CD14-positive monocyte (primary cell): ENCODE data around the gene CDC42BPB. TPM values are rescaled to one million over a fixed set of nuclear protein-coding genes. Genes with fewer than 3 reads are reported as not detected.

Experiments used
- DNase-seq, 3 donors: peaks; one replicate each; pipeline ENCODE4 v3.0.0-alpha.2; 2011 to 2022
- H2AFZ ChIP-seq: 2 replicates; pipeline ENCODE4 v1.6.0; 2012; ENCODE audit warnings: mild to moderate bottlenecking, low read depth, low read length, inconsistent platforms; ENCODE audit not compliant: insufficient read depth, poor library complexity, severe bottlenecking
- H3K27ac ChIP-seq, 2 donors: 1 replicate in 1 of 2; 2 replicates in 1 of 2; pipeline ENCODE4 v1.5.1; 2012 to 2013; ENCODE audit warnings: low read length in 2 of 2, control low read depth in 1 of 2, inconsistent platforms in 1 of 2, low read depth in 1 of 2, mild to moderate bottlenecking in 1 of 2
- H3K27me3 ChIP-seq, 2 donors: one replicate each; pipeline versions ENCODE4 v1.6.0 to v1.6.1; 2011 to 2013; ENCODE audit warnings: low read length in 2 of 2; ENCODE audit not compliant: control insufficient read depth in 2 of 2, insufficient read depth in 2 of 2
- H3K36me3 ChIP-seq, 2 donors: replicated peaks in 1 of 2; 1 replicate in 1 of 2; 2 replicates in 1 of 2; pipeline versions ENCODE4 v1.5.1 to v1.6.1; 2012 to 2013; ENCODE audit warnings: low read length in 2 of 2, control low read depth in 1 of 2, inconsistent platforms in 1 of 2, mild to moderate bottlenecking in 1 of 2; ENCODE audit not compliant: insufficient read depth in 2 of 2, control insufficient read depth in 1 of 2
- H3K4me1 ChIP-seq, 2 donors: 1 replicate in 1 of 2; 2 replicates in 1 of 2; pipeline versions ENCODE4 v1.5.1 to v1.6.1; 2012 to 2013; ENCODE audit warnings: low read length in 2 of 2, control low read depth in 1 of 2, inconsistent platforms in 1 of 2, mild to moderate bottlenecking in 1 of 2, moderate library complexity in 1 of 2; ENCODE audit not compliant: insufficient read depth in 2 of 2, control insufficient read depth in 1 of 2
- H3K4me2 ChIP-seq: replicated peaks from 2 replicates; pipeline ENCODE3; 2012; ENCODE audit warnings: low read length, moderate library complexity, mild to moderate bottlenecking; ENCODE audit not compliant: poor library complexity, severe bottlenecking; ENCODE audit errors: extremely low read depth
- H3K4me3 ChIP-seq, 3 experiments: fragments of 200-600 bp in 1 of 3; sonication (generic) in 1 of 3; replicated peaks in 1 of 3; 1 replicate in 2 of 3; 2 replicates in 1 of 3; pipeline ENCODE4 v1.5.1; 2011 to 2013; ENCODE audit warnings: low read length in 3 of 3, mild to moderate bottlenecking in 3 of 3, control low read depth in 2 of 3, low read depth in 2 of 3, inconsistent platforms in 1 of 3, moderate library complexity in 1 of 3
- H3K79me2 ChIP-seq: 2 replicates; pipeline ENCODE4 v1.6.0; 2012; ENCODE audit warnings: mild to moderate bottlenecking, control low read depth, inconsistent platforms, low read length, moderate library complexity; ENCODE audit not compliant: insufficient read depth
- H3K9ac ChIP-seq: 2 replicates; pipeline ENCODE4 v1.6.0; 2017; ENCODE audit warnings: low read length, mild to moderate bottlenecking; ENCODE audit not compliant: insufficient read depth, poor library complexity, severe bottlenecking
- H3K9me3 ChIP-seq, 2 donors: replicated peaks in 1 of 2; 1 replicate in 1 of 2; 2 replicates in 1 of 2; pipeline versions ENCODE4 v1.5.1 to v1.6.1; 2012 to 2013; ENCODE audit warnings: low read length in 2 of 2, control low read depth in 1 of 2; ENCODE audit not compliant: control insufficient read depth in 1 of 2, insufficient read depth in 1 of 2
- H4K20me1 ChIP-seq: 2 replicates; pipeline ENCODE4 v1.6.0; 2012; ENCODE audit warnings: mild to moderate bottlenecking, low read length, control low read depth, moderate library complexity; ENCODE audit not compliant: insufficient read depth
- H3K27ac Mint-ChIP-seq, 7 donors: one replicate each; pipeline ENCODE4 v1.8.0; 2020; ENCODE audit warnings: mild to moderate bottlenecking in 7 of 7, mixed read lengths in 7 of 7, moderate library complexity in 6 of 7, inconsistent platforms in 2 of 7
- H3K27me3 Mint-ChIP-seq, 3 donors: one replicate each; pipeline ENCODE4 v1.8.0; 2021 to 2022; ENCODE audit warnings: low read depth in 3 of 3, mild to moderate bottlenecking in 3 of 3, mixed read lengths in 3 of 3, moderate library complexity in 3 of 3, inconsistent platforms in 1 of 3
- H3K36me3 Mint-ChIP-seq, 2 donors: one replicate each; pipeline ENCODE4 v1.8.0; 2020; ENCODE audit warnings: mixed read lengths in 2 of 2, inconsistent platforms in 1 of 2, mild to moderate bottlenecking in 1 of 2
- H3K4me1 Mint-ChIP-seq: one replicate; pipeline ENCODE4 v1.8.0; 2020; ENCODE audit warnings: mild to moderate bottlenecking, mixed read lengths
- H3K4me3 Mint-ChIP-seq, 2 donors: one replicate each; pipeline ENCODE4 v1.8.0; 2020; ENCODE audit warnings: mild to moderate bottlenecking in 2 of 2, mixed read lengths in 2 of 2, moderate library complexity in 1 of 2
- H3K9me3 Mint-ChIP-seq, 7 donors: one replicate each; pipeline ENCODE4 v1.8.0; 2020 to 2022; ENCODE audit warnings: mixed read lengths in 7 of 7, mild to moderate bottlenecking in 6 of 7, moderate library complexity in 6 of 7, inconsistent platforms in 2 of 7
- CTCF ChIP-seq: fragments of 200-600 bp; IDR thresholded peaks from one replicate; pipeline ENCODE4 v1.8.0; 2022; ENCODE audit warnings: antibody characterized with exemption, mild to moderate bottlenecking
- WGBS: methylation state at CpG from one replicate; pipeline ENCODE4 v1.1.5; 2013; ENCODE audit warnings: missing lambda C conversion rate; ENCODE audit not compliant: insufficient coverage; 5-methylcytosine and 5-hydroxymethylcytosine counted together
- intact Hi-C, 2 donors: fragments of 100-400 bp; cut with micrococcal nuclease; formaldehyde crosslinking; loops; one replicate each; pipeline versions ENCODE4 v1.15.0 to v1.15.1; 2023
- polyA plus RNA-seq, 3 donors: library from polyadenylated mRNA; depleted of rRNA in 1 of 3; unstranded in 2 of 3; stranded (reverse) in 1 of 3; fragments of 300-500 nt in 2 of 3; fragments of >200 nt in 1 of 3; fragmentation: Illumina TruSeq in 2 of 3; gene quantifications; 1 replicate in 2 of 3; 2 replicates in 1 of 3; pipeline ENCODE4 v1.2.3, GENCODE V29; 2012 to 2021

CDC42BPB gene
- polyA plus RNA-seq, 3 donors, result 0.25 to 19.0 (median 0.60) TPM

- no peaks in the 10 kb centered on the region for H3K36me3 ChIP-seq
- no peak overlapping the region for H2AFZ ChIP-seq
- TF ChIP-seq CTCF, result no peak
- intact Hi-C loops, result no loop called here
- peaks cover 6 to 14% (median 10%) of the 10 kb centered on the region in 3 donors for H3K27me3 Mint-ChIP-seq
- H3K79me2 ChIP-seq, result no peaks in the 10 kb centered on the region
- H3K4me3 ChIP-seq, result no peak overlapping the region
- H3K27ac ChIP-seq, result no peak overlapping the region
- H4K20me1 ChIP-seq, result peaks cover 88% of the 10 kb centered on the region
- no peak overlapping the region for H3K9ac ChIP-seq
- H3K4me1 Mint-ChIP-seq, result peaks cover 14% of the 10 kb centered on the region
- H3K4me1 ChIP-seq, result no peaks in the 10 kb centered on the region
- no peak overlapping the region for H3K4me2 ChIP-seq
- H3K36me3 Mint-ChIP-seq, result peaks cover 7 to 11% of the 10 kb centered on the region in 2 donors
- no peaks in the 10 kb centered on the region for H3K27me3 ChIP-seq
- peaks cover 0 to 3% of the 10 kb centered on the region in 2 donors for H3K9me3 ChIP-seq
- DNase-seq, result no peak
- H3K4me3 Mint-ChIP-seq, result peak overlapping the region; percentile 42 to 72
- WGBS, result 10% methylated on average over 9 of the region's 15 CpGs
- peaks cover 0 to 11% (median 7%) of the 10 kb centered on the region in 7 donors for H3K9me3 Mint-ChIP-seq
- no peak overlapping the region for H3K27ac Mint-ChIP-seq
Measured at GRCh38 chr14:103045371-103045869, 11.9 kb downstream of the CDC42BPB start.

- Mint-ChIP-seq H3K27me3 (peaks cover 6 to 13% (median 12%) of the 10 kb centered on the region in 3 donors), H3K9me3 (peaks cover 0 to 11% (median 7%) of the 10 kb centered on the region in 7 donors), H3K4me3 (no peak overlapping the region), H3K27ac (no peak overlapping the region), H3K36me3 (peaks cover 7 to 11% of the 10 kb centered on the region in 2 donors), H3K4me1 (peaks cover 14% of the 10 kb centered on the region)
- intact Hi-C loops, result no loop called here
- Histone ChIP-seq H3K4me1 (no peaks in the 10 kb centered on the region), H3K4me2 (no peak overlapping the region), H4K20me1 (peaks cover 78% of the 10 kb centered on the region), H2AFZ (no peak overlapping the region), H3K4me3 (no peak overlapping the region), H3K36me3 (no peaks in the 10 kb centered on the region), H3K27ac (no peak overlapping the region), H3K79me2 (no peaks in the 10 kb centered on the region), H3K9me3 (peaks cover 0 to 3% of the 10 kb centered on the region in 2 donors), H3K9ac (no peak overlapping the region), H3K27me3 (no peaks in the 10 kb centered on the region)
- DNase-seq, result no peak
- TF ChIP-seq CTCF, result no peak
- no CpG with 5 or more reads among the region's 8 CpGs for WGBS
Measured at GRCh38 chr14:103043257-103044015, 13.9 kb downstream of the CDC42BPB start.
